ENCODE data around the gene TGM4.
"Not testable (repeated sequence)": the region's sequence is repeated elsewhere in the genome, so short reads cannot be mapped to it uniquely, and the experiment has no call there.

Gene TGM4

DNA sequence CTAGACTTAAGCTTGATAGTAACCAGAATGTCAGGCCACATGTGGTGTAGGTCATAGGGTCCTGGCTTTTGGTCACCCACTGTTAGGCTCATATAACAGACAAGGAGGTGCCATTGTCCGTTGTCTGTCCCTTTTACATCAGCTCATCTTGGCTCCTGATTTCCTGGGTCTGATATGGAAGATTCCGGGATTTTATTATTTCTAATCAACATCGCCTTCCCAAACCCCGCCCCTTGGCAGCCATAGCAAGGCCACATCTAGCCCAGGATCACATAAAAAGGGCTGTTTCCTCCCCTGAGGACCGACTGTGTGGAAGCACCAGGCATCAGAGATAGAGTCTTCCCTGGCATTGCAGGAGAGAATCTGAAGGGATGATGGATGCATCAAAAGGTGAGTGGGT, at the start of gene TGM4:
Gene TGM4, plus strand, starts transcription at position 301 of the 400 bp plus-strand sequence. Its CDS starts 71 bp downstream, at position 372.
- DNase-seq (ENCODE audit: low spot score), result no peak

DNA sequence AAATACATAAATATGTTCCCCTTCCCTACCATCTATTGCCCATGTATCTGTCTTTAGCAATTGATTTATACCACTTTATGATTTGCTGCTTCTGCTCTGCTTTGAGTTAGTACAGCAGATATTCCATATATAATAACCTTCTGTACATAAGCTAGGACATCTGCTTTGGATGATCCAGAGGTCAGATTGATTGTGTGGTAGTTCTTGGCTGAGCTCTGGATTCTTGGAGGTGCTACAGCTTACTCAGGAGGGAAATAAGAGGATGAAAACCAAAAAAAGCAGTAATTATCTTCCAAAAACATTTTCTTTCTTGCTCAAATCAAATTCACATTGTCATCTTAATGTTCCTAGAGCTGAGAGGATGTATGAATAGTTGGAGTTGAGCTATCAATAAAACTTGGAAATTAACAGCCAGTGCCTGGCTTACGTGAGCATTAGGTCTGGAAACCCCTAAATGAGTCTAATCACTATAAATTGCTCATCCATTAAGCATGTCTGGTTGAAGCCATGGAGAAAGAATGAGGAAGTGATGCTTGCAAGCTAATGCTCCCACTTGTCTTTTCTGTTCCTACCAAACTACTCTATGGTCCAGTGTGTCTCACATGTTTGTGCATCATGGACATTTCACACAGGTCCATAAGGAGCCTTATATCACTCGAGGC, 49.0 kb upstream of the TGM4 start:
- DNase-seq (ENCODE audit: low spot score), result no peak

DNA sequence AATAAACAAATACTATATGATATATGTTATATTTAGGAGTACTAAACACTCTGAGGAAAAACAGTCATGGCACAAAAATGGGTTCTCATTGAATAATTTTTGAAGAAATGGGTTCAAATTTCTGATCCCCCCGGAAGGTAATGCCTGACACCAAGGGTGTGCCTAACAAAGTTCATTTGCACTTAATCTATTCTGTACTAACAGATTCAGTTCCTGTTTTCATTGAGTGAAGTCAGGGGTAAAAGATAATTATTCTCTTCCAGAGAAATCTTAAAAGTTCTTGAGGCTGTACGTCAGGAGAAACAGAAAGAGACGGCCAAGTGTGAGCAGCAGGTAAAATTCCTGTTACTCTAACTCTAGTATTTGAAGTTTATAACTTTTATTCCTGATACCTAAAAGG, 47.2 kb upstream of the TGM4 start:
- DNase-seq (ENCODE audit: low spot score), result no peak

DNA sequence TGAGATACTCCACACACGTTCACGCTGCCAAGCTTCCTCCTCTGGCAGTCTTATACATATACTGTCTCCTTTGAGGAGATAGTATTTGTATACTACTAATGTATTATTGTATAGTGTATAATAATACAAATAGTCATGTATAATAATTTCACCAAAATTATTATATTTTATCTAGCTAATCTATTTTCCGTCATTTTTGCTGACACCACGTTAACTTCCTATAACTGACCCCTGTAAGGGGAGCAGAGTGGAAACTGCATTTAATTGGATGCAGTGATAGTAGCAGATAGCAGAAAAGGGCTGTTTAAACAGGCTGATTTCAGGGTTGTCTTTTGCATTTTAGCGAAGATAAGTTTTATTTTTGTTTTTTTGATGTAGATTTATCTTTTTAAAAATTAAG, 43.2 kb upstream of the TGM4 start:
- no peak for DNase-seq (ENCODE audit: low spot score)

DNA sequence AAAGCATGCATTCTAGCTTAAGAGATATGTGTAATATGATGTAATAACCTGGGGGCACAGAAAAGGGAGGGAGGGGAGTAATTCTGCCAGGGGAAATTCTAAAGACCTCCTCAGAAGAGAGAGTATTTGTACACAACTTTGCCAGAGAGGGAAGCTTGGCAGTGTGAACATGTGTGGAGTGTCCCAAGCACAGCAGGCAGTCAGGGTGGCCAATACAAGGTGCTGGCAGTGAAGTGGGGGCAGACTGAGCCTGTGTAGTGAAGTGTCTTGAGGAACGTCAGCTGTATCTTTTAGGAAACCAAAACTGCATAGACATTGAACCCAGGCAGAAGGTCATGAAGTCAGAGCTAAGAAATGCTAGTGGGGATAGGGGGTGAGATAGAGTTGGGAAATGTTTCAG, 42.4 kb upstream of the TGM4 start:
- DNase-seq (ENCODE audit: low spot score), result no peak

DNA sequence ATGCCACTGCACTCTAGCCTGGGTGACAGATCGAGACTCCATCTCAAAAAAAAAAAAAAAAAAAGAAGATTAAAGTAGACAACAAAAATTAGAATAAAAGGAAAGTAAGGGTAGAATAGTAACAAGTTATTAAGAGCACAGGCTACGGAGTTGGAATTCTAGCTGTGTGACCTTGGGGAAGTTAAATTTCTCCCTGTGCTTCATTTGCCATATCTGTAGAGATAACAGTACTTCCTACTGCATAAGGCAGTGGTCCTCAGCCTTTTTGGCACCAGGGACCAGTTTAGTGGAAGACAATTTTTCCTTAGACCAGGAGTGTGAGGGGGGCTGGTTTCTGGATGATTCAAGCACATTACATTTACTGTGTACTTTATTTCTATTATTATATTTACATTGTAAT, 41.4 kb upstream of the TGM4 start:
- DNase-seq (ENCODE audit: low spot score), result no peak

DNA sequence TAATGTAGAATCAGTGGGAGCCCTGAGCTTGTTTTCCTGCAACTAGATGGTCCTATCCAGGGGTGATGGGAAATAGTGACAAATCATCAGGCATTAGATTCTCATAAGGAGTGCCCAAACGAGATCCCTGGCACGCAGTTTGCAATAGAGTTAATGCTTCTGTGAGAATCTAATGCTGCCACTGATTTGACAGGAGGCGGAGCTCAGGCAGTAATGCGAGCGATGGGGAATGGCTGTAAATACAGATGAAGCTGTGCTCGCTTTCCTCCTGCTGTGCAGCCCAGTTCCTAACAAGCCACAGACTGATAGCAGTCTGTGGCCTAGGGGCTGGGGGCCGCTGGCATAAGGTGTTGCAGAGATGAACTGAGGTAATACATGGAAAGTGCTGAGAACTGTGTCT, 41.0 kb upstream of the TGM4 start:
- no peak for DNase-seq (ENCODE audit: low spot score)

DNA sequence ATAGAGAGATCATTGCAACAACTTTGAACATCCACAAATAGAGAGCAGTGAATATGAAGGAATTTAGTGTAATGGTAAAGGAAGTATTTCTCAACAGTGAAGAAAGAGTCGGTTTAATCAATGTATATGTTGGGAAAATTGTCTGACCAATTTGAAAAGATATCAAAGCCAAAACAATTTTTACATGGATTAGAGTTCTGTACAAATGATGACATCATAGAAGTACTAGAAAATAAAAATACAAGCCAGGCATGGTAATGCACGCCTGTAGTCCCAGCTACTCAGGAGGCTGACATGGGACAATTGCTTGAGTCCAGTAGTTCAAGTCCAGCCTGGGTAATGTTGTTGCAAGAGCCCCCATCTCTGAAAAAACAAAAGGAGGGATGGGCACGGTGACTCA, 38.7 kb upstream of the TGM4 start:
- DNase-seq (ENCODE audit: low spot score), result no peak

DNA sequence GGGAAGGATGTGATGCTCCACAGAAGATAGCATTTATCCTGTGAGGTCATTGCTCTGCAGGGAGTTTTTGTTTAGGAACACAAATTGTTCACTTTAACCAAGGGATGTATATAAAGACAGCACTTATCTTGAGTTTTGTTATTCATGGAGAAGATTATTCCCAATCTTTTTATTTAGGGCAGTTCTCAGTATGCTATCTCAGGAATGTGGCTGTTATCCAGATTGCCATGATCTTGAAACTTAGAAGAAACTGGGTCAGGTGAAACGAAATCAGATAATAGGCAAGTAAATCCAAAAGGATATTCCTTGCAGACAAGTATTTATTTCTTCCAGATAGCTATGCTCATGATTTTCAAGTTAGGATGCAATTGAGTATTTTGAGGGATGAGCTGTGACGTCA, 32.0 kb upstream of the TGM4 start:
- DNase-seq (ENCODE audit: low spot score), result no peak

DNA sequence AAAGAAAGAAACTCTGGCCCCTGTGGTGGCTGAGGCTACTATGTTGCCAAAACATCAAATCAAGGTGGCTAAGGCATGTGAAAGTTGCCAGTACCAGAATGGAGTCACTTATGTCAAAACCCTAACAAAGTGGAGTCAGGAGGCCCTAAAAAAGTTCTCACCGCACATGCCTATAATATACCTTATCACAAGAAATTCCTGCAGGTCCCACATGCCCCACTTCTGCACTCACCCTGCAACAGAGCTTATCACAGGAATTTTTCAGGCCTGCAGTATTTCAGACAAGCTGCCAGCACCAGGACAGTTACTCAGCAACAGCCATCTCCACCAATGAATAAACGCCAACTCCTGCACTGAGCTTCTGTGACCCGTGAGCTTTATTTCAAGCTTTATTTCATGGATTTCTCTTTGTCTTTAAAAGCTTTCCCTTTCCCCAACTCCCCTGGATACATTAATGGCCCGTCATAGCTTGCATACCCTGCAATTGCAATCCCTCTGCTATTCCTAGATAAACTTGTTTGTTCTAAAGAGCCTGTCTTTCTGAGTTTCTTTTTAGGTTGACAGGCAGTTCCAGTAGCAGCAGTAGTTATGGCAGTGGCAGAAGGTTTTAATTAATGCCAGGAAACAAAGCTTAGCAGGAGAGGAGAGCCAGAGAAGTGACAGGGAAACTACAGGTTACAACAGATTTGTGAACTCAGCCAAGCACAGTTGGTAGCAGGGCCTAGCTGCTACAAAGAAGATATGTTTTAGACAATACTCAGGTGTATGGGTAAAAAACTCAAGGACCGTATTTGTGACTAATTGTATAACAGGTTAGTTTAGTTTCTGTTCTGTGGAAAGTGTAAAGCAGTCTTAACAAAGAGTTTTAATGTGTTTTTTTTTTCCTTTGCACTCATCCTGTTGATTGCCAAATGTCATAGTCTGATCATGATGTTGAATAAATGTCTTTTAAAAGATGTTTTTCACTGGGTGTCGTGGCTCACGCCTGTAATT, 28.6 kb upstream of the TGM4 start:
- DNase-seq (ENCODE audit: low spot score), result no peak

DNA sequence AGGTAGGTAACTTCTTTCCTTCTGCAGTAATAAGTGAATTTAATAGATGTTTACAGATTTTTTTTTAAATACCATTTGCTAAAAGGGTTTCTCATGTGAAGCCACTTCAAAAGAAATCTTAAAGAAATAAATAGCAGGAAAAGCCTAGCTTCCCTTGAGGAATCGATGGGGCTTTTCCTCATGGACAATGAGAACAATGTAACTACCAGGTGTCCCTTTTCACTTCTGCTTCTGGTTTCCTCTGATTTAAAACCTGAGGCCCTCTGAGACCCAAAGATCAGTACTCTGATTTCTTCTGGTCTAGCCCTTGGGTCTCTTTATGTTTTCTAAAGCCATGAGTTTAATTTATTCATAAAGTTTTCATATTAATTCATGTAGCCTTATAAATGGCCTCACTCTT, 25.8 kb upstream of the TGM4 start:
- no peak for DNase-seq (ENCODE audit: low spot score)

DNA sequence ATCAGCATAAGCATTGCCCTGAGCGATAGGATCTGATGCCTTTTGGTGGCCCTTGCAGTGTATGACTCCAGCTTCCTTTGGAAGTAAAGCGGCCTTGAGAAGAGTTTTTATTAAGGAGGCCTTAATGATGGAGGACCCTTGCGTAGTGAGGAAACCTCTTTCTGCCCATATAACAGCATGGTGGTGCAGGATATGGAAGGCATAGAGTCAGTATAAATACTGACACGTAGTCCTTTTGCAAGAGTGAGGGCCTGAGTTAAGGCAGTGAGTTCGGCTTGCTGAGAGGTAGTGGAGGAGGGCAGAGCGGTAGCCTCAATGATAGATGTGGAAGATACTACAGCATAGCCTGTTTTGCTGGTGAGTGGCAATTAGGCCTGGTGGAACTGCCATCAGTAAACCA, 17.7 kb upstream of the TGM4 start:
- DNase-seq (ENCODE audit: low spot score), result not testable (repeated sequence)

DNA sequence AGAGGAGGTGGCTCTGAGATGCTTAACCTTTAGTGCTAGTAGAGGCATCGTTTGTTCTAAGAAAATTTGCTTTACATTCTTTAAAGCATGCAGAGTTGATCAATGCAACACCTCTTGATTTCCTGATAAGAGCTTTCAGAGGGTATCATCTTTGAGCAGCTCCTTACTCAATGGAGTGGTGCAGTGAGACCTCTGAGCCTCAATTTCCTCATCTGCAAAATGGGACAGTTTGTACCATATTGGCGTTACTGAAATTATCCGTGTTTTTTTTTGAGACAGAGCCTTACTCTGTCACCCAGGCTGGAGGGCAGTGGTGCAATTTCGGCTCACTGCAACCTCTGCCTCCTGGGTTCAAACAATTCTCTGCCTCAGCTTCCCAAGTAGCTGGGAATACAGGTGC, 14.3 kb upstream of the TGM4 start:
- no peak for DNase-seq (ENCODE audit: low spot score)

DNA sequence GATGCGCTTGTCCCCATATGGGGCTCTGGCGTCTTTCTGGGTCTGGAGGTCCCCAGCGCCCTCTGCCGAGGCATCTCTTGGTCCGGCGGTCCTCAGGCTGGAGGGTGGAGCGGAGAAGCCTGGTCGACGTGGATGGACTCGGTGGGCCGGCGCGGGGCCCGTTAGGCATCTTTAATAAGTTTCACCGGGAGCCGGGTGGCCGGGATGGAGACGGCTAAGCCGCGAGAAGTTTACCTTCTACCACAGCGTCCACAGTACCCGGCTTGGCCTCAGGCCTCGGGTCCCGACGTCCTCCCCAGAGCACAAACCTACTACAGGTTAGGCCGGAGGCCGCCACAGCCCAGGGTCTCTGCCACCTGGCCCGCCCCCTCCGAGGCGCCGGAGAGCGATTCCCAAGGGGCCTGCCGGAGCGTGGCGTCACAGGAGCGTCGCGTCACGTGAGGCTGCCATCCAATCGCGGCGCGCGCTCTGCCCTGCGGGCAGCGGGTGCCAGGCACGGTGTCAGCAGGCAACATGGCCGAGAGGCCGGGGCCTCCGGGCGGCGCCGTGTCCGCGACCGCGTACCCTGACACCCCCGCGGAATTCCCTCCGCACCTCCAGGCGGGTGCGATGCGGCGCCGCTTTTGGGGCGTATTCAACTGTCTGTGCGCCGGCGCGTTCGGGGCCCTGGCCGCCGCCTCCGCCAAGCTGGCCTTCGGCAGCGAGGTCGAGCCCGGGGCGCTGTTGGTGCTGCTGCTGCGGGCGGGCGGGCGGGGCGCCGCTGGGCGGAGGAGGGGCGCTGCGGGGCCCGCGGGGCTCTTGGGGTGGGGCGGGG, 12.8 kb upstream of the TGM4 start, which contains the start of gene TMEM42:
Gene TMEM42, plus strand, starts transcription at position 501 of the 814 bp plus-strand sequence. Its CDS starts 13 bp downstream, at position 514.
- peak; percentile 87 for DNase-seq (ENCODE audit: low spot score)

DNA sequence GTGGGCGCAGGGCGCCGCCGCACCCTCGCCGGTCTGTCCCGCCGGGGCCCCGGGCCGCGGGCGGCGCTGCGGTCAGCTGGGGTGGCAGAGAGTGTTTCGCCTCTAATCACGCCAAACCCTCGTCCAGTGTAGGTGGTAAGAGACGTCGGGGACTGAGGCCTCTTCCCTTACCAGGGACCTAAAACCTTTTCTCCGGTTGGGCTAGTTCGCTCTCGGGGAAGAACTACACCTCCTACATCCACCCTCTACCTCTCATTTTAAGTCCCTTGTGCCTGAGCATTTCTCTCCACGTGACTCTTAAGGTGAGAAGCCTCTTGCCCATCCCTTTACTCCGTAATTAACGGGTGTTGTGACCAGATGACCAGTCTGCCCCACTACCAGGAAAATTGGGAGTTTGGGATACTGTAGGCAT, 12.2 kb upstream of the TGM4 start:
- peak; percentile 21 for DNase-seq (ENCODE audit: low spot score)

DNA sequence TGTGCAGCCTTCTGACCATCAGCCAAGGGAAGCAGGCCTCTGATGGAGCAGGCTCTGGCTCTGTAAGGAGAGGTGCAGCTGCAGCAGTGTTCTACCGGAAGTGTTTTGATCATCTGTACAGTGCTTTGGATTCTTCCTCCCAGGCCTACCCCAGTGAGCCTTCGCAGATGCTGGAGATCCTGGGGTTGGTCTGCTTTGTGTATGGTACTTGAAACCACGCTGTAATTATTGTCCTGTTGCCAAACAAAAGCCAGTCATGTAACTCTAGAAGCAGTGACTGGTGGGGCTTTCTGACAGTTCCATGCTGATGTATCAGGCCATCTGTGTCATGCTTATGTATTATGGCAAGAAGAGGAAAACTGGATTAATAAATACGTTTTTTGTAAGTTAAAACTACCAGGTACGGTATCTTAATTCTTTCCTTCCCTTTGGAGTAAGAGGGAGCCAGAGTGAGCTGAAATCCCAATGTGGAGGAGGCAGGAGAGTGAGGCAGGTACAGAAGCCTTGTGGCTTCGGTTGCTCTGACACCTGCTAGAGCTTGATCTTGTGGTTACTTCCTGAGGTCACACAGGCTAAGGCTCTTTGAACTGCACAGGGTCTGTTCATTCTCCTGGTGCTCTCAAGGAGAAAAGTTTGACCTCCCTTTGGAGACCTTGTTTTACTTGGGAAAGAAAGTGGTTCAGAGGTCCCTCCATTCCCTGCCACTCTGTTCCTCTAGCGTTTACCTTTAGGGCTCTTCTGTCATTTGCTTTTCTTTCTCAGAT, 9.0 kb upstream of the TGM4 start:
- no peak for DNase-seq (ENCODE audit: low spot score)

DNA sequence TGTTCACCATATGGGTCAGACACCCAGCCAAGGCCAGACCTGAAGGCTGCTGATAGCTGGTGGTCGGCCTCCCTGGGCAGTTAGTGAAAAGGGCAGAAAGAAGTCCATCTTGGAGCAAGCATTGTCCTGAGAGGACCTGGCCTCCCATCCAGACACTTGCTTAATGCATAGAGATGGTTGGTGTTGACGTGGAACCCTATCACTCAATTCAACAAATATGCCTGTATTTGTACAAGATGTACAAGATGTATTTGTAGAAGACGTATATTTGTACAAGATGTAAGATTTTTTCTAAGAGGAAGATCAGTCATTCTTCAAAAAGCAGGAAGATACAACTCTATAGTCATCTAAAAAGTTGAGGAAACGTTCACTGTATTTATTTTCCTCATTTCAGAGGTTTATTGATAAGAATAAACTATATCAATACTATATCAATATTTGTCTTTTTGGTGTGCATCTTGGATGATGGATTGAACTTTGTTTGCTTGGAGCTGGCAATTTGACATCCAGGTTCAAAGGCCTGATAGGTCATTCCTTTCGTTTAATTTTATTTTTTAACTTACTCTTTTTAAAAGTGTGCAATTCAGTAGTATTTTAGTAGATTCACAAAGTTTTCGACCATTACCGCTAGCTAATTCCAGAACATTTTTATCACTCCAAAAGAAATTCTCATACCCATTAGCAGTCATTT, 6.8 kb upstream of the TGM4 start:
- DNase-seq (ENCODE audit: low spot score), result no peak

DNA sequence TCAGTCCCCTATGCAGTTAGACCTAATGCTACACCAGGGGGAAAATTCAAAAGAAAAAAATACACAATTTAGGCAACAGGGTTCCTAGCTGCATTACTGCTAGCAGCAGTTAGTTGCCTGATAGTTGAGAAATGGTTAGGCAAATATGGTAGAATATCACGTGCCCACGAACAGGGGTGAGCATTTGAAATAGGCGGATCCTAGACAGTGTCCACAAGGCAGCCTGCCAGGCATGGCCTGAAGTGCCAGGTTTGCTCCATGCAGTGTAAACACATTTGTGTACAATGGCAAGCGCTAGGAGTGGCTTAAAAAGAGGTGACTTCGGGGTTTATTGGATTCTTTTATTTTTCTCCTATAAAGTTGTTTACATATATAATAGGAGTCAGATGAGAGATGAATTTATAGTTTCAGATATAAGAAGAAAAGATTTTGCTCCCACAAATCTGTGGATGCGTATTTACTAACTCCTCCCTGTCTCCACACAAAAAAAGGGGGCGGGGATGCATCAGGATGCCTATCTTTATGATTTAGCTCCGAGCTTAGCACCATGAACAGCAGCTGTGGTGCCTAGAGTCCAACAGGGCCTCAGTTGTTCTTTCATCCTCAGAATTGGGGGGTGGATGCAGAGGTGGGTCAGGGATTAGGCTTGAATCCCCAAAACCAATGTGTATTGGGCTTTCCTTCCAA, 3.9 kb upstream of the TGM4 start:
- DNase-seq (ENCODE audit: low spot score), result no peak

DNA sequence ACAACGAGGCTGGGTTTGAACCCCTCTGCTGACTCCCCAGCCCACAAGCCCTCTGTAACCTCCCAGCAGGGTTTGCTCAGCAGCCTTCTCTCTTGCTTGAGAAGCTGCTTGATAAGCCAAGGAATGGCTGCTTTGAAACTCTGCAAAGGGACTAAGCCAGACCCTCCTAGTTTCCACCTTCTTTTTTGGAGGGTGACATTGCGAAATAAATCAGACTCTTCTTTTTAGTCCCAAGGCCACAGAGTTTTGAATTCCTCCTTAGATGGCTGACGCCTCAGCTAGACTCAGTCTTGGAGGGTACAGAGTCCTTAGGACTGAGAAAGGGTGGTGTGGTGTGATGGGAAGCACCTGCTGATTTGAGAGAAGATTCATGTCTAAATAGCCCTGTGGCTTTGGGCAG, 1.2 kb downstream of the TGM4 start:
- DNase-seq (ENCODE audit: low spot score), result no peak

DNA sequence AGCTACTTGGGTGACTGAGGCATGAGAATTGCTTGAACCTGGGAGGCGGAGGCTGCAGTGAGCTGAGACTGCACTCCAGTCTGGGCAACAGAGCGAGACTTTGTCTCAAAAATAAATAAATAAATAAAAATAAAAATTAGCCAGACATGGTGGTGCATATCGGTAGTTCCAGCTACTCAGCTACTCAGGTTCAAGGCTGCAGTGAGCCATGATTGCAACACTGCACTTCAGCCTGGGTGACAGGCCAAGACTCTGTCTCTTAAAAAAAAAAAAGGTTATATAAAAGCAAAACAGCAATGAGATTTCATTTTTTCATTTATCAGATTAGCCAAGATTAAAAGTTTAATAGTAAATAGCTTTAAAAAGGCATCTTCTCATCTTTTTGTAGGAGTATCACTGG, 2.9 kb downstream of the TGM4 start:
- DNase-seq (ENCODE audit: low spot score), result no peak
